SK-N-SH (cell line): Measurements from ENCODE around the gene PLCL2. TPM values are rescaled to one million over a fixed set of nuclear protein-coding genes. Genes with fewer than 3 reads are reported as not detected.

Source experiments
- CTCF ChIA-PET: fragments of 300-600, 350-600 bp; formaldehyde crosslinking; extraction: SDS; loops from one replicate; lab custom pipeline; 2021; lab: Yijun Ruan, JAX
- POLR2A ChIA-PET: fragments of 350-600 bp; sonication (Branson Sonifier 250); formaldehyde crosslinking; extraction: SDS; loops from one replicate; lab custom pipeline; 2020; ENCODE audit warnings: antibody characterized with exemption, inconsistent platforms; lab: Yijun Ruan, JAX
- DNase-seq: peaks from one replicate; pipeline ENCODE4 v3.0.0; 2012
- H2AFZ ChIP-seq: fragments of 200-600 bp; sonication (generic); 2 replicates; pipeline ENCODE4 v1.8.1; 2016; ENCODE audit warnings: antibody characterized with exemption, mild to moderate bottlenecking, low read depth
- H3F3A ChIP-seq: fragments of 200-600 bp; sonication (generic); replicated peaks from 2 replicates; pipeline ENCODE3; 2016; ENCODE audit warnings: antibody characterized with exemption, mild to moderate bottlenecking; ENCODE audit not compliant: insufficient read depth
- H3K27ac ChIP-seq, 2 experiments: fragments of 200-500 bp in 1 of 2; fragments of 200-600 bp in 1 of 2; sonication (Bioruptor generic) in 1 of 2; sonication (generic), shearing (Covaris generic) in 1 of 2; 2 replicates each; pipeline versions ENCODE4 v1.5.1 to v1.6.1; 2014 to 2016; ENCODE audit warnings: low read depth in 2 of 2, inconsistent platforms in 1 of 2, low read length in 1 of 2, mild to moderate bottlenecking in 1 of 2, mixed read lengths in 1 of 2
- H3K27me3 ChIP-seq: fragments of 200-600 bp; sonication (generic), shearing (Covaris generic); 2 replicates; pipeline ENCODE4 v1.6.1; 2016; ENCODE audit warnings: mixed run types; ENCODE audit not compliant: insufficient read depth
- H3K36me3 ChIP-seq, 2 experiments: fragments of 200-500 bp in 1 of 2; fragments of 200-600 bp in 1 of 2; sonication (Bioruptor generic) in 1 of 2; sonication (generic) in 1 of 2; replicated peaks in 1 of 2; 2 replicates each; pipeline versions ENCODE3 to v1.5.1; 2014 to 2016; ENCODE audit warnings: low read length in 1 of 2, mild to moderate bottlenecking in 1 of 2; ENCODE audit not compliant: insufficient read depth in 2 of 2, control insufficient read depth in 1 of 2
- H3K4me1 ChIP-seq, 2 experiments: fragments of 200-500 bp in 1 of 2; fragments of 200-600 bp in 1 of 2; sonication (Bioruptor generic) in 1 of 2; sonication (generic), shearing (Covaris generic) in 1 of 2; 2 replicates each; pipeline versions ENCODE4 v1.5.1 to v1.6.1; 2014 to 2016; ENCODE audit warnings: low read depth in 1 of 2, low read length in 1 of 2, mixed run types in 1 of 2; ENCODE audit not compliant: insufficient read depth in 2 of 2, control insufficient read depth in 1 of 2
- H3K4me2 ChIP-seq: fragments of 200-600 bp; sonication (generic), shearing (Covaris generic); 2 replicates; pipeline ENCODE4 v1.6.1; 2017; ENCODE audit warnings: mixed run types
- H3K4me3 ChIP-seq, 2 experiments: fragments of 200-500 bp in 1 of 2; fragments of 200-600 bp in 1 of 2; sonication (Bioruptor generic) in 1 of 2; sonication (generic), shearing (Covaris generic) in 1 of 2; 2 replicates each; pipeline versions ENCODE4 v1.5.1 to v1.8.1; 2014 to 2016; ENCODE audit warnings: low read depth in 2 of 2, inconsistent platforms in 1 of 2, low read length in 1 of 2, mild to moderate bottlenecking in 1 of 2, mixed read lengths in 1 of 2, moderate library complexity in 1 of 2
- H3K79me2 ChIP-seq: fragments of 200-600 bp; sonication (generic); 2 replicates; pipeline ENCODE4 v1.8.1; 2017; ENCODE audit warnings: mild to moderate bottlenecking; ENCODE audit not compliant: insufficient read depth
- H3K9ac ChIP-seq: fragments of 200-600 bp; sonication (generic); 2 replicates; pipeline ENCODE4 v1.6.1; 2017; ENCODE audit warnings: mixed run types
- H3K9me2 ChIP-seq: fragments of 200-600 bp; sonication (generic); 2 replicates; pipeline ENCODE4 v1.6.1; 2017; ENCODE audit warnings: mixed run types
- H3K9me3 ChIP-seq: fragments of 200-600 bp; sonication (generic); 2 replicates; pipeline ENCODE4 v1.6.1; 2017; ENCODE audit warnings: mixed run types, mild to moderate bottlenecking, moderate library complexity
- H4K20me1 ChIP-seq: fragments of 200-600 bp; sonication (generic); 2 replicates; pipeline ENCODE4 v1.6.1; 2017; ENCODE audit warnings: mild to moderate bottlenecking, mixed run types; ENCODE audit not compliant: insufficient read depth
- ELF1 ChIP-seq: IDR thresholded peaks from 2 replicates; pipeline ENCODE4 v1.4.0; 2012
- EP300 ChIP-seq, 2 experiments: IDR thresholded peaks; 2 replicates each; pipeline versions ENCODE4 v1.4.0 to v1.6.1; 2012; ENCODE audit warnings: borderline replicate concordance in 1 of 2, low read depth in 1 of 2, low read length in 1 of 2
- EZH2phosphoT487 ChIP-seq: fragments of 200-600 bp; sonication (generic); IDR thresholded peaks from 2 replicates; pipeline ENCODE4 v1.6.1; 2017; ENCODE audit warnings: low read depth, mixed run types, mild to moderate bottlenecking, antibody characterized with exemption, moderate library complexity, borderline replicate concordance
- FOSL2 ChIP-seq: IDR thresholded peaks from 2 replicates; pipeline ENCODE4 v1.4.0; 2012; ENCODE audit warnings: low read depth, mild to moderate bottlenecking, moderate library complexity, borderline replicate concordance
- FOXJ3 ChIP-seq: sonication (generic); formaldehyde crosslinking; IDR thresholded peaks from 2 replicates; pipeline ENCODE4 v1.5.1; 2020; ENCODE audit warnings: mild to moderate bottlenecking, missing genetic modification reagents
- MAX ChIP-seq: IDR thresholded peaks from 2 replicates; pipeline ENCODE4 v1.4.0; 2012; ENCODE audit warnings: low read depth
- POLR2AphosphoS5 ChIP-seq: IDR thresholded peaks from 2 replicates; pipeline ENCODE4 v1.6.1; 2012; ENCODE audit warnings: low read depth, low read length
- REST ChIP-seq: IDR thresholded peaks from 2 replicates; pipeline ENCODE4 v1.6.1; 2012; ENCODE audit warnings: mild to moderate bottlenecking, low read depth, low read length, moderate library complexity
- RFX5 ChIP-seq: IDR thresholded peaks from 2 replicates; pipeline ENCODE4 v1.6.1; 2012; ENCODE audit warnings: mild to moderate bottlenecking, improper control_type of control experiment, low read length
- USF2 ChIP-seq: fragments of 150-350 bp; IDR thresholded peaks from 2 replicates; pipeline ENCODE4 v1.6.1; 2017; ENCODE audit warnings: antibody characterized with exemption, low read length, low read depth, borderline replicate concordance
- WGBS: methylation state at CpG from one replicate; pipeline ENCODE4 v1.1.6; 2017; ENCODE audit warnings: low lambda C conversion rate; 5-methylcytosine and 5-hydroxymethylcytosine counted together
- polyA plus RNA-seq, 3 experiments: library from polyadenylated mRNA; depleted of rRNA; stranded (reverse); fragments of >200 nt; gene quantifications; 2 replicates each; pipeline ENCODE4 v1.2.3, GENCODE V29; 2012

PLCL2 gene
- polyA plus RNA-seq, 1 of the 3 experiments (the other 2 are of a cell fraction): 0.85 TPM

DNA sequence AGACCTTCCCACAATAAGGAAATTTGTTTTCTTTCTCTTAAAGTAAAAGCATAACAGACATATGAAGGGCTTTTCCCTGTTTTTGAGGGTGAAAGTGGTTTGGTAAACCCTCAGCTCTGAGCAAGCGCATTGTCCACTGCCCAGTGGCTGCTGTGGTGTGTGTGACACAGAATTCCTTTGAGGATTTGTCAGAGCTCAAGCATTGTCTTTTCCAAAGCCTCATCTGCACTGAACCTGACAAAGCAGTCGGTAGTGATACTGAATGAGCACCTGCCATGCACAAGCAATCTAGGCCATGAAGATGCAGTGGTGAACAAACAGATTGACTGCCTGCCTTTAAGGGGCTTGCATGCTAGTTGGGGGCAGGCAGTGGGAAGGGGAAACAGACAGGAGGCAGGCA, 128.3 kb downstream of the PLCL2 start:
- no peaks in the 10 kb centered on the region for H3K27me3 ChIP-seq
- POLR2A ChIA-PET: no interaction called here
- no peak overlapping the region for H2AFZ ChIP-seq
- DNase-seq: no peak
- H3K4me1 ChIP-seq: no peaks in the 10 kb centered on the region
- no peaks in the 10 kb centered on the region for H3K9me3 ChIP-seq
- no peak overlapping the region for H3K27ac ChIP-seq
- no peak overlapping the region for H3K4me2 ChIP-seq
- CTCF ChIA-PET: no interaction called here
- no peaks in the 10 kb centered on the region for H3K9me2 ChIP-seq
- H3K9ac ChIP-seq: no peak overlapping the region
- H3F3A ChIP-seq: no peaks in the 10 kb centered on the region
- WGBS: 92% methylated on average over 1 of the region's 2 CpGs
- TF ChIP-seq MAX (no peak), FOSL2 (no peak)
- no peaks in the 10 kb centered on the region for H3K79me2 ChIP-seq
- no peaks in the 10 kb centered on the region for H3K36me3 ChIP-seq
- no peaks in the 10 kb centered on the region for H4K20me1 ChIP-seq
- H3K4me3 ChIP-seq: no peak overlapping the region

- CTCF ChIA-PET: no interaction called here
- Histone ChIP-seq H3K4me2 (no peak overlapping the region), H3K9ac (no peak overlapping the region)
- no peak for DNase-seq
- no peak for TF ChIP-seq FOXJ3 (CRISPR knock-in tag)
- TF ChIP-seq RFX5: no peak
- TF ChIP-seq EZH2phosphoT487: no peak
- no peak for TF ChIP-seq POLR2AphosphoS5
- TF ChIP-seq EP300 (IDR thresholded peaks at IDR 0.05; ENCODE audit: borderline replicate concordance in 1 of 2, low read depth in 1 of 2, low read length in 1 of 2): no peak
- TF ChIP-seq USF2: no peak
- no peak for TF ChIP-seq ELF1
- TF ChIP-seq, all 33 proteins: peak for 0
- POLR2A ChIA-PET: no interaction called here
- no peaks in the 10 kb centered on the region for H3K4me1 ChIP-seq
- no peaks in the 10 kb centered on the region for H3K27me3 ChIP-seq
- H3K36me3 ChIP-seq: no peaks in the 10 kb centered on the region
- H2AFZ ChIP-seq: no peak overlapping the region
- H3K9me3 ChIP-seq: no peaks in the 10 kb centered on the region
- no peak overlapping the region for H3K27ac ChIP-seq
- no peaks in the 10 kb centered on the region for H3F3A ChIP-seq
- H4K20me1 ChIP-seq: no peaks in the 10 kb centered on the region
- WGBS: 90% methylated on average over 4 of the region's 4 CpGs
- H3K4me3 ChIP-seq: no peak overlapping the region
- H3K79me2 ChIP-seq: no peaks in the 10 kb centered on the region
- no peaks in the 10 kb centered on the region for H3K9me2 ChIP-seq
Observed at GRCh38 chr3:17013571-17013970, 128.8 kb downstream of the PLCL2 start.

DNA sequence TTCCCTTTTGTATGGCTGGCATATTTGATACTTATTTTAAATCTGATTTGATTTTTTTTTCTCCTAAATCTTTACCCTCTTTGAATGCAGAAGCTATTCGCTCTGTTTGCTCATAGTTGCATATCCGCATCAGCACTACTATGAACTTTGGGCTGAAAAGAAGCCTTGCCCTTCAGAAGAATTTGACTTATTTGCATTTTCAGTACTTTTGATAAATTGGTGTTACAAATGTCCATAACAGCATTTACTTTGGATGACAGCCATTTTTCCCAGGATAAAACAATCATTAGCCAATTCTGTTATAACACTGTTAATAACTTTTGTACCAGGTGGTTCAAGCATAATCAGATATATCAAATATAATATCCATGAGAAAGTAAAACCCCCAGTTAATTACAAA, 129.5 kb downstream of the PLCL2 start:
- no peak overlapping the region for H2AFZ ChIP-seq
- H3K4me2 ChIP-seq: no peak overlapping the region
- 89% methylated on average over 2 of the region's 2 CpGs for WGBS
- H3F3A ChIP-seq: no peaks in the 10 kb centered on the region
- TF ChIP-seq REST: no peak
- no peak overlapping the region for H3K9ac ChIP-seq
- no peaks in the 10 kb centered on the region for H3K27me3 ChIP-seq
- no peaks in the 10 kb centered on the region for H3K79me2 ChIP-seq
- H3K4me1 ChIP-seq: no peaks in the 10 kb centered on the region
- H4K20me1 ChIP-seq: no peaks in the 10 kb centered on the region
- H3K27ac ChIP-seq: no peak overlapping the region
- ChIA-PET POLR2A (no interaction called here), CTCF (no interaction called here)
- no peaks in the 10 kb centered on the region for H3K9me2 ChIP-seq
- DNase-seq: no peak
- H3K36me3 ChIP-seq: no peaks in the 10 kb centered on the region
- H3K9me3 ChIP-seq: no peaks in the 10 kb centered on the region
- no peak overlapping the region for H3K4me3 ChIP-seq
